HFF-Myc (cell line): ENCODE data around the gene SEBOX.

Experiments
- DNase-seq: peaks from one replicate; pipeline ENCODE4 v3.0.0-alpha.2; 2011; ENCODE audit warnings: low read depth; ENCODE audit errors: extremely low read depth
- H3K4me3 ChIP-seq: replicated peaks from 2 replicates; pipeline ENCODE4 v1.5.1; 2011; ENCODE audit warnings: low read depth, mild to moderate bottlenecking, control low read depth, low read length
- CTCF ChIP-seq: IDR thresholded peaks from 2 replicates; pipeline ENCODE4 v1.5.1; 2012; ENCODE audit warnings: mild to moderate bottlenecking, low read depth, low read length, control low read depth; ENCODE audit errors: missing control alignments

Gene SEBOX

GRCh38 chr17:28399808-28400207, 34.8 kb upstream of the SEBOX start:
- no peak for TF ChIP-seq CTCF
- DNase-seq = no peak

DNA sequence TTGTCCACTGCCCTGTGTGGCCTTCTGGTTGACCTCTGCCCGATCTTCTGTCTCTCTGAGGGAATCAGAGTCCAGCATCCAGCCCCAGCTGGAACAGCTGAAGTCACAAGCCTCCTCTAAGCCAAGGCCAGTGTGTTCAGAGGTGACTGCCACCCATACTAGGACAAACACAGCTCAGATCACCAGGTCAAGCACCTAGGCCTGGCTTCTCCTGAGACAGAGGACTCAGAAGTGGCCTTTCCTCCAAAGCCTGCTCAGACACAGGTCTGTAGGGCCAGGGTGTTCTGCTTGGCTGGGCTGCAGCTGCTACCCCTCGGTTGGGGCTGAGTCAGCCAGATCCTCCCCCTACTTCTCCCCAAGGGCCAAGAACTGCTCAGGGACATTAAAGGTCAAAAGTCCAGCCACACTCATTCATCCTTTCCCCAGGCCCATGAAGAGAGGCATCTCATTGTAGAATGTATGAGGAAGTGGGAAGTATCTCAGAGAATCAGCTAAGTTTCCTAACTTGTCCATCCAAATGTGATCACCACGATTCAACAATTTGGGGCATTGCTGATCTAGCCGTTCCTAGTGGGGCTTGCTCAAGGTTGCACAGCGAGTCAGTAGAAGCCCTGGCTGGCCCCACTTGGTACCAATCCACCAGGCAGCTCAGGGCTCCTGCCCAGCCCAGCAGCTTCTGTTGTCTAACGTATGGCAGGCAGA, 33.4 kb upstream of the SEBOX start:
- no peak for DNase-seq
- H3K4me3 ChIP-seq = no peak overlapping the region
- TF ChIP-seq CTCF = no peak

More at GRCh38 chr17:28399808-28400207, 34.8 kb upstream of the SEBOX start:
- H3K4me3 ChIP-seq = no peak overlapping the region

DNA sequence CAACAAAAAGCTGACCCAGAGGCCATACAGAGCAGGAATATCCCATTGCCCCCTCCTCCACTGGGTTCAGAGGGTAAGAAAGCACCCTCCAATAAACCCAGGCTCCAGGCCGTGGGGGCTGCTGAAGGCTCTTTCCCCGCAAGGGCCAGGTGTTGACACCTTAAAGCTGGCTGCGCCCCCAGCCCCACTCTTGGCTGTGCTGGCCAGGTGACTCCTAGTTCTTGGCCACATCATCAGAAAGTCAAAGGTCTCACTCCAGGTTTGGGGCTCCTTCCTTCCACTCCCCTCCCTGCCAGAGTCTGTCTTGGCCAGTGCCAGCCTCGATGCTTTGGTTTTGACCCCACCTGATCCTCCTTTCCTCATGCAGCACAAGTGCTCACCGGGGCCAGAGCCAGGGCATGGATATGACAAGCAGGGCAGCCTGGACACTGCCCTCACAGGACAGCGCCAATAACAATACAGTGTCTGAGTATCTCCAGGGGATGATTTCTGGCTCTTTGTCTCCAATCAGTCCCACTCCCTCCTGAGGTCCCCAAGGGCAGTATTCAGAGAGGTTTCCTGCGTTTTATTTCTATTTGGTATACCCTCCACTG, 32.8 kb upstream of the SEBOX start:
- DNase-seq = no peak
- TF ChIP-seq CTCF = no peak
- H3K4me3 ChIP-seq = no peak overlapping the region

GRCh38 chr17:28397275-28397674, 32.3 kb upstream of the SEBOX start:
- H3K4me3 ChIP-seq = no peak overlapping the region
- no peak for DNase-seq

GRCh38 chr17:28396635-28397239, 31.7 kb upstream of the SEBOX start:
- DNase-seq = no peak
- TF ChIP-seq CTCF = no peak

More at GRCh38 chr17:28397275-28397674, 32.3 kb upstream of the SEBOX start:
- no peak for TF ChIP-seq CTCF

GRCh38 chr17:28395968-28396367, 31.0 kb upstream of the SEBOX start:
- no peak overlapping the region for H3K4me3 ChIP-seq
- no peak for DNase-seq
- no peak for TF ChIP-seq CTCF

More at GRCh38 chr17:28396635-28397239, 31.7 kb upstream of the SEBOX start:
- no peak overlapping the region for H3K4me3 ChIP-seq
